Measurements from ENCODE around the gene PPP3CA.

Gene PPP3CA

GRCh38 chr4:101286663-101287062, 60.7 kb downstream of the PPP3CA start:
- no peak for DNase-seq

GRCh38 chr4:101285985-101286384, 61.3 kb downstream of the PPP3CA start:
- no peak for DNase-seq

- DNase-seq = no peak
Observed at GRCh38 chr4:101284546-101284945, 62.8 kb downstream of the PPP3CA start.

GRCh38 chr4:101283434-101283833, 63.9 kb downstream of the PPP3CA start:
- DNase-seq = no peak

- no peak for DNase-seq
Observed at GRCh38 chr4:101282076-101282844, 65.1 kb downstream of the PPP3CA start.

GRCh38 chr4:101280866-101281600, 66.3 kb downstream of the PPP3CA start:
- no peak for DNase-seq

GRCh38 chr4:101279377-101279871, 67.9 kb downstream of the PPP3CA start:
- DNase-seq = peak; percentile 24

GRCh38 chr4:101277671-101278070, 69.7 kb downstream of the PPP3CA start:
- no peak for DNase-seq

- DNase-seq = no peak
Observed at GRCh38 chr4:101276661-101277060, 70.7 kb downstream of the PPP3CA start.

- DNase-seq = peak; percentile 50
Observed at GRCh38 chr4:101274888-101275752, 72.2 kb downstream of the PPP3CA start.

GRCh38 chr4:101271516-101271915, 75.8 kb downstream of the PPP3CA start:
- DNase-seq = no peak

- no peak for DNase-seq
Observed at GRCh38 chr4:101269682-101270081, 77.6 kb downstream of the PPP3CA start.

GRCh38 chr4:101265816-101266172, 81.5 kb downstream of the PPP3CA start:
- no peak for DNase-seq

- DNase-seq = no peak
Observed at GRCh38 chr4:101264993-101265815, 82.1 kb downstream of the PPP3CA start.

- DNase-seq = no peak
Observed at GRCh38 chr4:101264512-101264911, 82.8 kb downstream of the PPP3CA start.

- DNase-seq = no peak
Observed at GRCh38 chr4:101262683-101263082, 84.6 kb downstream of the PPP3CA start.

- no peak for DNase-seq
Observed at GRCh38 chr4:101259876-101260275, 87.5 kb downstream of the PPP3CA start.

- peak; percentile 64 for DNase-seq
Observed at GRCh38 chr4:101258883-101259282, 88.4 kb downstream of the PPP3CA start.

GRCh38 chr4:101256222-101256621, 91.1 kb downstream of the PPP3CA start:
- DNase-seq = no peak

GRCh38 chr4:101254776-101255175, 92.5 kb downstream of the PPP3CA start:
- no peak for DNase-seq

GRCh38 chr4:101253121-101253520, 94.2 kb downstream of the PPP3CA start:
- DNase-seq = peak; percentile 56

GRCh38 chr4:101252721-101253120, 94.6 kb downstream of the PPP3CA start:
- peak; percentile 12 for DNase-seq
